ENCODE measurements around the gene CRYBG2.
"Not testable (repeated sequence)": the region's sequence is repeated elsewhere in the genome, so short reads cannot be mapped to it uniquely, and the experiment has no call there.

CRYBG2 gene

DNA sequence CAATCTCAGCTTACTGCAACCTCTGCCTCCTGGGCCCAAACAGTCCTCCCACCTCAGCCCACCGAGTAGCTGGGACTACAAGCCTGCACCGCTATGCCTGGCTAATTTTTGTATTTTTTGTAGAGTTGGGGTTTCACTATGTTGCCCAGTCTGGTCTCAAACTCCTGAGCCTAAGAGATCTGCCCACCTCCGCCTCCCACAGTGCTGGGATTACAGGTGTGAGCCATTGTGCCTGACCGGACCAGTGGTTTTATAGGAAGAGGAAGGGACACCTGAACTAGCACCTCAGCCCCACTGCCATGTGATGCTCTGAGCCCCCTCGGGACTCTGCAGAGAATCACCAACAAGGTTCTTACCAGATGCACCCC lies 4.1 kb downstream of the CRYBG2 start:
- DNase-seq: no peak

GRCh38 chr1:26349188-26349876 lies 4.6 kb downstream of the CRYBG2 start:
- no peak for DNase-seq

- DNase-seq: no peak
Measured at GRCh38 chr1:26346274-26347033, 7.5 kb downstream of the CRYBG2 start.

GRCh38 chr1:26345718-26346117 lies 8.2 kb downstream of the CRYBG2 start:
- DNase-seq: no peak

- DNase-seq: no peak
Measured at GRCh38 chr1:26344147-26344920, 9.6 kb downstream of the CRYBG2 start.

GRCh38 chr1:26340047-26340481 lies 13.9 kb downstream of the CRYBG2 start:
- DNase-seq: no peak

DNA sequence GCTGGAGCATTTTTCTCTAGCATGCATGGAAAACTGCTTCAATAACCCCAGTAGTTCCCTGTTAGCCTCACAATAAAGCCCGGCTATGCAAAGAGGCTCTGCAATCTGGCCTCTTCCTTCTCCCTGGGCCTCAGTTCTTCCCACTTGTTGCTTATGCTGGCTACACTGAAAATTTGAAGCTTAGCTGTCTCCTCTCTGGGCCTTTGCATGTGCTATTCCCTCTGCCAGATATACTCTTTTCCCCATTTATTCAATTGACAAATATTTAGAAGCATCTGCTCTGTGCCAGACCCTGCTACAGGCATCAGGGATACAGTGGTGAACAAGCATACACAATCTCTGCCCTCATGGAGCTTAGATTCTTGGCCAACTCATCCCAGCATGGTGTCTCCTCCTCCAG lies 15.3 kb downstream of the CRYBG2 start:
- no peak for DNase-seq

DNA sequence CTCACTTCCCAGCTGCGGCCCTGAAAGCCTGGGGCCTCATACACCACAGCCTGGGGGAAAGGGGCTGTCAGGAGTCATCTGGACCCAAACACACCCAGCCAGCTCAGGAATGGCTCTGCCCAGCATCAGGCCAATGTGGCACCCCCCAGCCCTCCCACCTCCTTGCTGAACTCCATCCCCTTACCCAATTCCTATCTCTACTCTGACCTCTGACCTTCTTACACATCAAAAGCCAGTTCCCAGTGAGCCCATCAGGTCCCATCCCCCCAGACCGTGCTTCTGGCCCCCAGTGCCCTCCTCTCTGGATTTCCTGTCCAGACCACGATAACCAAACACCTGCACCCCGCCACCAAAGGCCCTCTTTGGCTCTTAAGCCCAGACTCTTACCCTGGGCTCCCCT lies 16.3 kb downstream of the CRYBG2 start:
- no peak for DNase-seq

DNA sequence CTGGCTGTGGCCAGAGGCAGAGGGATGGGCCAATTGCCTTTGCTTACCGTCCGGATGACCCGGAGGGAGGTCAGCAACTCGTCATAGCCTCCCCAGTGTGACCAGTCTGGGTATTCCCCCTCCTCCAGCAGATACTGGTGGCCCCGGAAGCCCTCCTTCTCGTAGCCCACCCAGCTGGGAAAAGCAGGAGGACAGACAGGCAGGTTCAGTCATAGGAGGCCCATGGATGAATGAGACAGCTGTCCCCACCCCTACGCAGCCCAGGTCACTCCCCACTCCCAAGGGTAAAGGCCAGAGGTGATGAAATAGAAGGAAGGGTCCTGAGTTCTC lies 16.8 kb downstream of the CRYBG2 start:
- DNase-seq: no peak

DNA sequence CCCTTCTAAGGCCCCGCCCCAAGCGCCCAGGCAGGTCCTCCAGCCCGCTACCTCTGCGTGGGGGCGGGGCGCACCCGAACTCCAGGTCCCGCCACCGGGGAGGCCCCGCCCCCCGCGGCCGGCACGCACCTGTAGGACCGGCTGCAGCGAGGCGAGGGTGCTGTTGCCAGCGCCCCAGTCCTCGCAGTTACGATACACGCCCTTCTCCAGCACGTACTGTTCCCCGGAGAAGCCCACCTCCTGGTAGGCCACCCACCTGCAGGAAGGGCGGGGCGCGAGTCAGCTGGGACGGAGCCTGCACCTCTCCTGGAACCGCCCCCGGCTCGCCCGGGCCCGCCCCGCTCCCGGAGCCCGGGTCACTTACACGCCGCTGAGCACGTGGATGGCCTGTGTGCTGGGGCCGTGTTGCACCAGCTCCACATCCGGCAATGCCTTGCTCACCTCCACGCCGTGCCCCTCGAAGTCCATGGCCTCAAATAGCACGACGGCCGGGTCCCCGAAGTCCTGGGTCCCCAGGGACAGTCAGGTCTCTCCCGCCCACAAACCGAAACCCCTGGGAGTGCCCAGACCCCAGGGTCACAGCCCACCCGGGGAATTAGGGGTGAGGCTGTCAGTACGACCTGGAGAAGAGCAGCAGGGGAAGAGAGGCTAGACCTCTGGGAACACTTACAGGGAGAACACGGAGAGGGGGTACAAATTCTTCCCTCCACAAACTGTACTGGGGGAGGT lies 17.3 kb downstream of the CRYBG2 start:
- DNase-seq: peak; percentile 26 to 80 (median 58)

GRCh38 chr1:26335774-26336476 lies 18.0 kb downstream of the CRYBG2 start:
- no peak for DNase-seq

- DNase-seq: not testable (repeated sequence)
Measured at GRCh38 chr1:26333312-26333711, 20.6 kb downstream of the CRYBG2 start.

- DNase-seq: no peak
Measured at GRCh38 chr1:26330276-26330675, 23.7 kb downstream of the CRYBG2 start.

GRCh38 chr1:26329380-26329779 lies 24.6 kb downstream of the CRYBG2 start:
- not testable (repeated sequence) for DNase-seq

DNA sequence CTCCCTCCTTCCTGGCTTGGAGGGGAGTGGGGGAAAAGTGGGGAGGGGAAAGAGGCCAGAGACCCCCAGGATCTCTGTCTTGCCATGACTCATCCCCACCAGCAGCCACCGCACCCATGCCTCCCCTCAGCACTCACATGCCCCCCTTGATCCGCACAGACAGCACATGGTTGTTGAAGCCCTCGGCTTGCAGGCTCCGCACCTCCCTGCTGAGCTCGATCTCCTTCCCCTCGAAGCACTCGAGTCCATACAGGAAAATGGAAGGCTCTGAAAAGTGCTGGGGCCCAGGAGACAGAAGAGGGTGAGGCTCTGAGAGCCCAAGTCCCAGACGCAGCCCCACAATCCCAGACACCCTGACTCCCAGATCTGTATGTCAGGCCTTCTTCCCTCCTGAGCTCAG lies 25.3 kb downstream of the CRYBG2 start:
- DNase-seq: no peak

DNA sequence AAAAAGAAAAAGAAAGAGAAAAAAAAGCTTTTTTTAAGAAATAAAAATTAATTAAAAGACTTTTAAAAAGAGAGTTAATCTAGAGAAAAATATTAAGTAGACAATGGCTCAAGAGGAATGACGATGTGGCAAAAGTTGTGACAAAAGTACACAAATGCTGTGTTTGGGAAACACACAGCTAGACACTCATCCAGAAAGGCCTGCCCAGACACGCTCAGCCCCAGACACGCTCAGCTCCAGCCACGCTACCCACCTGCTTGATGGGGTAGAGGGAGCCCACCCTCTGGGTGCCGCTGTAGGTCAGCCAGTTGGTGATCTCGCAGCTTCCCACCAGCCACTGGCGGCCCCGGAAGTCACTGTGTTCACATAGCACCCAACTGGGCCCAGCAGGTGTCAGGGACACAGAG lies 26.0 kb downstream of the CRYBG2 start:
- DNase-seq: no peak

DNA sequence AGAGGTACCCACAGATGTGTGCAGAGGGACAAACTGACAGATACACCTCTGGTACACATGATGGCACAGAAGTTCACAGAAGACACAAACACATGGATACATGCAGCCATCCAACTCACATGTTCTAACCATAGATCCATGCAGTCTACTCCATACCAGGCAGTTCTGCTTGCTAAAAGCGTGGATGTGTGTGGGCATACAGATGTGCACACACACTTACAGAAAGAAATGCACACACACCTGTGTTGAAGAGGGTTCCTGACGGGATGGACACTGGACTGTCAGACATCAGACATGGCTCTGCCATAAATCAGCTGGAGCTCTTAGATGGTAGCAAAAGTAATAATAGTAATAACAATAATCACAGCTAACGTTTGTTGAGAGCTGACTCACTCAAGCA lies 29.4 kb downstream of the CRYBG2 start:
- no peak for DNase-seq

GRCh38 chr1:26323382-26323781 lies 30.5 kb downstream of the CRYBG2 start:
- no peak for DNase-seq

- no peak for DNase-seq
Measured at GRCh38 chr1:26322042-26322331, 31.9 kb downstream of the CRYBG2 start.

DNA sequence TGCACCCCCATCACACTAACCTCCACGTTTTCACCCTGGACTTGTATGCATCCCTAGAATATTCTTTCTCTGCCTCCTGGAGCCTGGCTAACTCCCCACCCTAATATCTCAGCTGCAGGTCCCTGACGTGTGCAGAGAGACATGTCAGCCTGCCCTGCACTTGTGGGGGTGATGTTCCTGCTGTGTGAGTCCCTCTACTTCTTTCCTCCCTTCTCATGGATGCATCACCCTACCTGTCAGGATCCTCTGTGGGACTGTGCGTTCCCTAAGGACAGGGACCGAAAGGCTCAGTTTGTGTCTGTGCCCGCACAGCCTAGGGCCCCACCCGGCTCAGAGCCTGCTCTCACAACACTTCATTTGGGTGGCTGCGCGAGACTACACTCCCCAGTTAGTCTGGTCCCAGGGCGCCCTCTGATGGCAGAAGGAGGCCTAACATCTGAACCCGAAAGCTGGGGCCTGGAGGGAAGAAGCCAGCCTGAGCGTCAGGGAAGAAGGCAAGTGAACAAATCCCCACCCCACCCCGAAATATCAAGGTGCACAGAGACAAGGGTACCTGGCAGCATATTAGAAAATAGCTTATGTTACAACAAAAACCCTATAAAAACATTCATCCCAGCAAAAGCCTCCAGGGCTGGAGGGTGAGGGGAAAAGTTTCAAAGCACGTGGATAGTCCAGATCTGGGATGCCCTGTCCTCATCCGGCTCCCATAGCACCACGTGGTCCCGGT lies 32.5 kb downstream of the CRYBG2 start:
- peak; percentile 92 to 97 (median 94) for DNase-seq

- DNase-seq: no peak
Measured at GRCh38 chr1:26320896-26321295, 33.0 kb downstream of the CRYBG2 start.
